KMS-11 (cell line): ENCODE measurements around the gene CYP26B1.

Experiments used
- H2AFZ ChIP-seq: fragments of 200-600 bp; sonication (generic); 2 replicates; pipeline ENCODE4 v1.6.1; 2016; ENCODE audit warnings: antibody characterized with exemption, mixed run types, low read depth
- H3K27ac ChIP-seq: fragments of 200-600 bp; sonication (generic); 2 replicates; pipeline ENCODE4 v1.6.1; 2016; ENCODE audit warnings: mild to moderate bottlenecking, mixed run types
- H3K27me3 ChIP-seq: fragments of 200-600 bp; sonication (generic); 2 replicates; pipeline ENCODE4 v1.6.1; 2017; ENCODE audit warnings: mild to moderate bottlenecking, low read depth, mixed run types, moderate library complexity; ENCODE audit not compliant: insufficient read depth
- H3K36me3 ChIP-seq: fragments of 200-600 bp; sonication (generic); 2 replicates; pipeline ENCODE4 v1.6.1; 2017; ENCODE audit warnings: mild to moderate bottlenecking, mixed run types; ENCODE audit not compliant: insufficient read depth
- H3K4me1 ChIP-seq: fragments of 200-600 bp; sonication (generic); 2 replicates; pipeline ENCODE4 v1.6.1; 2016; ENCODE audit warnings: mild to moderate bottlenecking, low read depth, mixed run types; ENCODE audit not compliant: poor library complexity, severe bottlenecking
- H3K4me2 ChIP-seq: fragments of 200-600 bp; sonication (generic); 2 replicates; pipeline ENCODE4 v1.7.0; 2016; ENCODE audit warnings: mild to moderate bottlenecking, mixed run types
- H3K4me3 ChIP-seq: fragments of 200-600 bp; sonication (generic); IDR thresholded peaks from 2 replicates; pipeline ENCODE4 v1.6.1; 2017; ENCODE audit warnings: low read depth, low read length, mixed read lengths; ENCODE audit not compliant: insufficient read depth
- H3K79me2 ChIP-seq: fragments of 200-600 bp; sonication (generic); 2 replicates; pipeline ENCODE4 v1.6.1; 2016; ENCODE audit warnings: low read depth, mixed run types; ENCODE audit not compliant: insufficient read depth
- H3K9ac ChIP-seq: fragments of 200-600 bp; sonication (generic); 2 replicates; pipeline ENCODE4 v1.6.1; 2016; ENCODE audit warnings: mild to moderate bottlenecking, mixed run types
- H4K20me1 ChIP-seq: fragments of 200-600 bp; sonication (generic); 2 replicates; pipeline ENCODE4 v1.6.1; 2016; ENCODE audit warnings: mild to moderate bottlenecking, mixed run types; ENCODE audit not compliant: insufficient read depth
- TF ChIP-seq, protein P1 (sequence below): fragments of 200-600 bp; sonication (generic); conservative IDR thresholded peaks from 2 replicates; pipeline ENCODE4 v1.6.1; 2017; ENCODE audit warnings: low read depth, mild to moderate bottlenecking, antibody characterized with exemption, low read length, moderate library complexity, mixed read lengths

The CYP26B1 gene

DNA sequence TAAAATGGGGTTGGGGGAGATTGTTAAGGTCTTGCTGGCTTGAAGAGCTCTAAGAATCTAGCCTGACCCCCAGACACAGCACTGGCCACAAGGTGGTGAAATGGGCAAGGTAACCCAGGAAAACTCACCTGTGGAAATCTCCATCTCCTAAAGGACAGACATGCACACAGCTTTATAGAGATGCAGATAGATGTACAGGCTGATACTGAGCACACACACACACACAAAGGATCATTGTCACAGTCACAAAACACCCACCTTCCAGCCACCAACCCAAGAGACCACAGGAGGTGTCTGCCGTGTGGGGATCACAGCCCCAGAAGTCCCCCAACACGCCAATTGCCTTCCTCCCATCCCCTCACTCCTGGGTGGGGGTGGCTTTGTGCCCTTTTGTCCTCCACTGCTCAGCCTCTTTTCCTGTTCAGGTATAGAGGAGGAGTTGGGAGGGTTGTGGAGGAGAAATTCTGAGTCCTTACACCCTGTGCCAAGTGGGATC, 3.2 kb upstream of the CYP26B1 start:
- H3K4me1 ChIP-seq: peaks cover 17% of the 10 kb centered on the region
- H3K27me3 ChIP-seq: peaks cover 35% of the 10 kb centered on the region
- H3K27ac ChIP-seq: no peak overlapping the region
- H3K9ac ChIP-seq: no peak overlapping the region
- TF ChIP-seq, protein P1, sequence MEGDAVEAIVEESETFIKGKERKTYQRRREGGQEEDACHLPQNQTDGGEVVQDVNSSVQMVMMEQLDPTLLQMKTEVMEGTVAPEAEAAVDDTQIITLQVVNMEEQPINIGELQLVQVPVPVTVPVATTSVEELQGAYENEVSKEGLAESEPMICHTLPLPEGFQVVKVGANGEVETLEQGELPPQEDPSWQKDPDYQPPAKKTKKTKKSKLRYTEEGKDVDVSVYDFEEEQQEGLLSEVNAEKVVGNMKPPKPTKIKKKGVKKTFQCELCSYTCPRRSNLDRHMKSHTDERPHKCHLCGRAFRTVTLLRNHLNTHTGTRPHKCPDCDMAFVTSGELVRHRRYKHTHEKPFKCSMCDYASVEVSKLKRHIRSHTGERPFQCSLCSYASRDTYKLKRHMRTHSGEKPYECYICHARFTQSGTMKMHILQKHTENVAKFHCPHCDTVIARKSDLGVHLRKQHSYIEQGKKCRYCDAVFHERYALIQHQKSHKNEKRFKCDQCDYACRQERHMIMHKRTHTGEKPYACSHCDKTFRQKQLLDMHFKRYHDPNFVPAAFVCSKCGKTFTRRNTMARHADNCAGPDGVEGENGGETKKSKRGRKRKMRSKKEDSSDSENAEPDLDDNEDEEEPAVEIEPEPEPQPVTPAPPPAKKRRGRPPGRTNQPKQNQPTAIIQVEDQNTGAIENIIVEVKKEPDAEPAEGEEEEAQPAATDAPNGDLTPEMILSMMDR: no peak
- H2AFZ ChIP-seq: peak overlapping the region; percentile 57; the same call in 1 of the 2 replicates
- H3K79me2 ChIP-seq: no peaks in the 10 kb centered on the region
- H3K4me2 ChIP-seq: peak overlapping the region; percentile 74; the same call in 1 of the 2 replicates
- H3K36me3 ChIP-seq: no peaks in the 10 kb centered on the region
- no peaks in the 10 kb centered on the region for H4K20me1 ChIP-seq
- H3K4me3 ChIP-seq: no peak overlapping the region

DNA sequence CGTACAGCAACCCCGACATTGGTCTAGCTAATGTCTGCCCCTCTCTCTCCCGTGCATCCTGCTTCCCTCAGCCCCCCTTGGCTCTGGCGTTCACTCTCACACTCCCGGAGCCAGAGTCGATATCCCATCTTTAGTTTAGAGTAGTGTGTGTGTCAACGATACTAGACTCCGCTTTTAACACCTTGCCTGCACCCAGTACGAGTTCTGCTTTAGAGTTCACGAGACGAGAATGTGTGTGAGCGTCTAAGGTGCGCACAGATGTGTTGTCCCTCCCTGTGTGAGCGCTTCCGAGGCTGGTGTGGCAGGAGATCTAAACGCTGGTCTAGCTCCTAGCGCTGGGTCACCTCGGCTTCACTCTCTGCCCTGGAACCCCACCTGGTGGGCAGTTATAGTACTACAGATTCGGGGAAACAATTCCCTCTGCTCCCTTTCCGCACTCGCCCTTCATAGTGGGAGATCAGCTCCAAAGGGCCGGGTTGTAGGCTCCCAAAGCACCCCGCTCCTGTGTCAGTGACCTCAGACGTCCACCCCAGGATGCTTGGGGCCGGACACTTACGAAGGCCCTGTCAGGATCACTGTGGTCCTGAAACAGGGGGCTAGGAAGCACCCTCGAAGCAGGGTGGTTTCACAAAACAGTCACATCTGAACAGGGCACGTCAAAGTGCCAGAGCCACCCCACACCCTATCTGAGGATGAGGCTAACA, 2.6 kb upstream of the CYP26B1 start:
- Histone ChIP-seq H3K79me2 (no peaks in the 10 kb centered on the region), H3K4me3 (peak overlapping the region; percentile 67), H2AFZ (peak overlapping the region; percentile 57), H4K20me1 (no peaks in the 10 kb centered on the region), H3K27me3 (peaks cover 41% of the 10 kb centered on the region), H3K36me3 (no peaks in the 10 kb centered on the region), H3K4me1 (peaks cover 21% of the 10 kb centered on the region), H3K4me2 (peak overlapping the region; percentile 74), H3K9ac (no peak overlapping the region), H3K27ac (no peak overlapping the region)
- TF ChIP-seq, protein P1: peak; percentile 91

DNA sequence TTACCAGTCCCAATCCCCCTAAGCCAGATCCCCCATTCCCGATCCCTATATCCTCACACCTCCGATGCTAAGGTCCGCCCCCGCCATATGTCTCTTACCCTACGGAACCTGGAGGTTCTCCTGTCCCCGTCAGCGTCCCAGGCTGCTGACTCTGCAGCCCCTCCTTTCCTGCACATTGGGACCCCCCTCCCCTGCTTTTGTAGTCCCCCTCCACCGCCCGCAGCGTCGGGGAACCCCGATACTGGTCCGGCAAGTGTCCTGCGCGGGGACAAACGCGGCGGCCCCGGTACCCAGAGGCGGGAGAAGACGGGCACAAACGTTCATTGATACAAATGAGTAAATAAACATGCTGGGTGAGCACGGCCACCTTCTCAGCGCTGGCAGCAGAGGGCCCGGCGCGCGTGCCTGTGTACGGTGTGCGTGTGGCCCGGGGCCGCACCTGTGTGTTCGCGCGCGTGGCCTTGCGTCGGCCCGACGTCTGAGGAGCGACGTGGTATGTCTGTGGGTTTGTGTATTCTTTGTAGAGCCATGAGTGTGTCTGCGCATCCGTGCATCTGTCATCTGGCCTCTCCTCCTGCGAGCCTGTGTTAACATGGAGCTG, 2.0 kb upstream of the CYP26B1 start:
- TF ChIP-seq, protein P1: no peak
- peak overlapping the region; percentile 74 for H3K4me2 ChIP-seq
- peaks cover 47% of the 10 kb centered on the region for H3K27me3 ChIP-seq
- no peaks in the 10 kb centered on the region for H3K79me2 ChIP-seq
- peaks cover 21% of the 10 kb centered on the region for H3K4me1 ChIP-seq
- no peak overlapping the region for H3K9ac ChIP-seq
- H2AFZ ChIP-seq: peak overlapping the region; percentile 57
- no peaks in the 10 kb centered on the region for H4K20me1 ChIP-seq
- H3K4me3 ChIP-seq: peak overlapping the region; percentile 67
- H3K36me3 ChIP-seq: no peaks in the 10 kb centered on the region
- no peak overlapping the region for H3K27ac ChIP-seq

DNA sequence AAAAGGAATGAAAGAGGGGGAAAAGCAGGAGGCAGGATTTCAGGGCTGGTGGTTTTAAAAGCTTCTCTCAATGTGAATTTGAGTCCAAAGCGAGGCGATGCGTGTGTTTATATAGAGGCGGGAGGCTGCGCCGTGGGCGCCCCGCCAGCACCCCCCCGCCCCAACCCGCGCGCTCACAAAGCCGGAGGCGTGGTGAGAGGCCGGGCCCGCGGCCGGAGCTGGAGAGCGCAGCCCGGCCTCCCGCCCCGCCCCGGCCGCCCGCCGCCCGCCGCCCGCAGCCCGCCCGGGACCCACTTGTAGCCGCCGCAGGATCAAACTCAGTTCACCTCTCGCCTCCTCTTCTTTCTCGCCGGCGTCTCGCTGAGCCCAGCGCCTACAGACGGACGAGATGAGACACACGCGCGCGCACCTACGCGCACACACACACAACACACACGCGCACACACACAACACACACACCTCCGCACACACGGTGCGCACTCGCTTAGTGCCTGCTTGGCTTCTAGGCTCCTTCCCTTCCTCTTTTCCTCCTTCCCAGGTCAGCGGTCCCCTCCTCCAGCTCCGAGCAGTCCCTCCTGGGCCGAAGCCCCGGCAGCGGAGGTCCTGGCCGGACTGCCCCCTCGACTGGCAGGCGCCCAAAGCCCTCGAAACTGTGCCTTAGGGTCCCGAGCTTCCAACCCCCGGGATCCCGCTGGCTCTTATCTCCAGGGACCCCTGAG, 1.3 kb upstream of the CYP26B1 start:
- no peak overlapping the region for H3K4me3 ChIP-seq
- H2AFZ ChIP-seq: peak overlapping the region; percentile 67; the same call in 1 of the 2 replicates
- no peaks in the 10 kb centered on the region for H4K20me1 ChIP-seq
- TF ChIP-seq, protein P1: no peak
- H3K27me3 ChIP-seq: peaks cover 49% of the 10 kb centered on the region
- H3K79me2 ChIP-seq: no peaks in the 10 kb centered on the region
- no peak overlapping the region for H3K9ac ChIP-seq
- H3K36me3 ChIP-seq: no peaks in the 10 kb centered on the region
- H3K4me2 ChIP-seq: peak overlapping the region; percentile 74
- H3K27ac ChIP-seq: no peak overlapping the region
- H3K4me1 ChIP-seq: peaks cover 21% of the 10 kb centered on the region
